GM21825 (cell line): Measurements from ENCODE around the gene ATRAID.
"Not testable (repeated sequence)": the region's sequence is repeated elsewhere in the genome, so short reads cannot be mapped to it uniquely, and the experiment has no call there.

ENCODE experiments used
- ATAC-seq: cut with Tn5 transposase; IDR thresholded peaks from one replicate; pipeline ENCODE4 v1.9.1; 2021; ENCODE audit warnings: mild to moderate bottlenecking, moderate library complexity; ENCODE audit not compliant: unreplicated experiment

ATRAID gene

DNA sequence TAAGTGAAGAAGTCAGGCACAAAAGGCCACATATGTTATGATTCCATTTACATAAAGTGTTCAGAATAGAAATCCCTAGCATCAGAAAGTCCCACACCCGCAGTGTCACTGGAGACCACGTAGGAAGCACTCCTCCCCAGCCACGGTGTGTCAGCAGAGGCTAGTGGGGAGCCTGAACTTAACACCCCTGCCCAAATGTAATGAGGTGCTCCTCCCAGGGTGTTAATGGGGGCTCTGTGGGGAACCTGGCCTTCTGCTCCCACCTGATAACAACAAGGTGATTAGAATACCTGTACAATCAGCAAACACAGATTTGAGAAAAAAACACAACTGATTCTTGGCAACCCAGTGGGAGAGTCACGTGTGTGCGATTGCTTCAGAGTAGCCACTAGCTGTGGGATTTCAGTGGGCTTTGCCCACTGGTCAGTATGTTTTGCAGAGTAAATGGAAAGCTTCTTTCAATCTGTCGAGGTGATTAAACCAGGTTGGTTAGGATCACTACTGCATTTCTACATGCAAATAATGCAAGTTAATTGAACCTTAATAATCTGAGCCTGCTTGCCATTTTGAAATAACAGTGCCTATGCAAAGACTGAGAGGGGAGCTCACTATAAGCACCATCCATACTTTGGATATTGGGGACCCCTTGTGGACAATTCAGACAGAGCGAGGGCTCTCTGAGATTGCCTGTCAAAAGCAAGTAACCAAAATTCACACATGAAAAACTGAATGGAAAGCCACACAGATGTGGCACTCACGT is 20.6 kb upstream of the ATRAID start:
- peak; percentile 55 for ATAC-seq

DNA sequence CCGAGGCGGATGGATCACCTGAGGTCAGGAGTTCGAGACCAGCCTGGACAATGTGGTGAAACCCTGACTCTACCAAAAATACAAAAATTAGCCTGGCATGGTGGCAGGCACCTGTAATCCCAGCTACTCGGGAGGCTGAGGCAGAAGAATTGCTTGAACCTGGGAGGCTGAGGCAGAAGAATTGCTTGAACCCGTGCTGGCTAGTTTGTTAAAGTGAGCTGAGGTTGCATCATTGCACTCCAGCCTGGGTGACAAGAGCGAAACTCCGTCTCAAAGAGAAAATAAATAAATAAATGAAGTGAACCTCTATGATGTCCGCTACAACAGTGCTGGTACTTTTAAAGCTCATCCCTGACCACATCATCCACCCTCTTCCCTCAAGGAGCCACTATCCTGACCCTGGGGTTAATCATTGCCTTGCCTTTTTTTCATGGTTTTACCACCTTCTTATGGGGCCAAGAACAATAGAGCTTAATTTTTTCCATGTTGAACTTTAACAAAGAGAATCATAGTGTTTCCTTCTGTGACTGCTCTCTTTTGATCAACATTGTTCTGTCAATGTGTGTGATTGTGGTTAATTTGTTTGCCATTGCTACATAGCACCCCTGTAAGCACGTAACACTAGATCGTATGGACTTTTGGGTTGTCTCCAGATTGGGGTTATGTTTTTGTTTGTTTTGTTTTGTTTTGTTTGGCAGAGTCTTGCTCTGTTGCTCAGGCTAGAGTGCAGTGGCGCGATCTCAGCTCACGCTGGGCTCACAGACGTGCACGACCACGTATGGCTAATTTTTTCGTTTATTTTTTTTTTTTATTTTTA is 17.1 kb upstream of the ATRAID start:
- ATAC-seq = no peak

DNA sequence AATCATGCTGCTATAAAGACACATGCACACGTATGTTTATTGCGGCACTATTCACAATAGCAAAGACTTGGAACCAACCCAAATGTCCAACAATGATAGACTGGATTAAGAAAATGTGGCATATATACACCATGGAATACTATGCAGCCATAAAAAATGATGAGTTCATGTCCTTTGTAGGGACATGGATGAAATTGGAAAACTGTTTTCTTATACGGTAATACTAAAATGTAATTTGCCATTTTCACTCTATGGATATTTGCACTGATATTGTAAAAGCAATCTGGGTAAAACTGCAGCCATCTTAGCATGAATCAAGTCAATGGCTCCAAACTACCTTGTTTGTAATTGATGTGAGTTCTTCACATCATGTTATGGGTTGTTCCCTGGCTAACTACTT is 16.0 kb upstream of the ATRAID start:
- not testable (repeated sequence) for ATAC-seq

DNA sequence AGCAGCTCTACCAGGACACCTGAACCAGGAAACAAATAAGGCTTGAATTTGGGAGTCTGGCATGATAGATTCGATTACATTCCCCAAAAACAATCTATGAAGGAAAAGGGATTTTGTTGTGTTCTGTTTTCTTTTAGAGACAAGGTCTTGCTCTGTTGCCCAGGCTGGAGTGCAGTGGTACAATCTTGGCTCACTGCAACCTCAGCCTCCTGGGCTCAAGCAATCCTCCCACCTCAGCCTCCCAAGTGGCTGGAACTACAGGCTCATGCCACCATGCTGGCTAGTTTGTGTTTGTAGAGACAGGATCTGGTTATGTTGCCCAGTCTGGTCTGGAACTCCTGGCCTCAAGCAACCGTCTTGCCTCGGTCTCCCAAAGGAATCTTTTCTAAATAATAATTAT is 13.8 kb upstream of the ATRAID start:
- ATAC-seq = not testable (repeated sequence)

DNA sequence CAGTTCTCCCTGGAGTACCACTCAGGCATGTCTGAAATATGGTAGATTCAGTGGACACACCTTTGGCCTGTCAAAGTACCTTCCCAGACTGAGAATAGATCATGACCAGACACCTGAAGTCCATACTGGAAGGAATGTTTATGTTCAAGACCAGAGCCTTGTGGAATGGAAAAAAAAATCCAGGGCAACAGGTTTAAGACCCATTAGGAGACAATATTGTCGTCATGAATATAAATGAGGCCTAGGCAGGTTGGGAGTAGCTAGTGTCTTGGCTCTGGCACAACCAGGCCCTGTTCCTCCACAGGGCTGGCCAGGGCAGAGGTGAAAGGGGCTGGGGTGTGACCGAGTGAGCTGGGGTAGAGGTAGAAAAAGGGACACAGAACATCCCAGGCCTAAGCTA is 13.2 kb upstream of the ATRAID start:
- ATAC-seq = no peak

DNA sequence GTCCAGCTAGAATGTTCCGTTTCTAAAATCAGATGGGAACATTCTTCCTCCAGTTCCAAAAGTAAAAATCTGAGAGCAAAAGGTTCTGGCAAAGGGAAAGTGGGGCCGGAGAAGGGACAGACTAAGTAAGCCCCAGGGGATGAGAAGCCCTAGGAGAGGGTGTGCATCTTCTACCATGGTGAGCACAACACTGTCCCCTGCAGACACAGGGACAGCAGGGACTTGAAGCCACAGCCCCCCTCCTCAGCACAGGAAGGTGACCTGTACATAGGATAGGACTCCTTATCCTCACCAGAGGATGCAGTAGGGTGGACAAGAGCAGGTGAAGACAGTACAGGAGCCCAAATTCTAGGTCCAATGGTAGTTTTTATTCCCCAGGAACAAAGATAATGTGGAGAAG is 12.6 kb upstream of the ATRAID start:
- no peak for ATAC-seq

DNA sequence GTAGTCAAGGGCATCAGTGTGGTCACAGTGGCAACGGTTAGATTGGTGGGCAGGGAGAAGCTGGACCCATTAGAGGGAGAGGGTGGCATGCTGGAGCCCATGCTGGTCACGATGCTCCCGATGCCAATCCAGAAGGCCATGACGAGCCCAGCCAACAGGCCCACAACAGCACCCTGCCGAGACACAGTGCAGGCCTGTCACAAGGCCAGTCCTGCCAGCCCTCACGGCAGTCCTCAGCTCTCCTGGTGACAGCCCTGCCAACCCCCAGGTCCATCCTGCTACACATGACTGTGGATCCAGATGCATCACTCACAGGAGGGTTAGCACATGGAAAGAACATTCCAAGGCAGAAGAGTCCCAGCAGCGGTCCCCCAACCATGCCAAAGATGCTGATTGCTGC is 10.2 kb upstream of the ATRAID start:
- no peak for ATAC-seq

DNA sequence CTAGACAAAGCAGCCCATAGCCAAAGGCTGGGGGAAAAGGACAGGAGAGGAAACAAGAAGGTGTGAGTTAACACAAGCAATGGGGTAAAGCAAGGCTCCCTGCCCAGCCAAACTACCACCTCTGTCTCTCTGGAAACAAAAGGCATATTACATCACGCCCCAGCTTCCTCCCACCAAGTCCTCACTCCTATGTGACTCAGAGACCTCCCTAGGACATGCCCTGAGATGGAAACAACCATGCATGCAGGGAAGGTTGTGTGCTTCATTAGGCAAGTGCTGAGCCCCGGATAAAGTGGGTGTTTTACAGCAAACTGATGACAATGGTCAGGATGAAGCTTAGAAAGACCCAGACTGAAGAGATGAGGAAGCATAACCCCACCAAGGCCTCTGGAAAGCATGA is 9.0 kb upstream of the ATRAID start:
- ATAC-seq = no peak

DNA sequence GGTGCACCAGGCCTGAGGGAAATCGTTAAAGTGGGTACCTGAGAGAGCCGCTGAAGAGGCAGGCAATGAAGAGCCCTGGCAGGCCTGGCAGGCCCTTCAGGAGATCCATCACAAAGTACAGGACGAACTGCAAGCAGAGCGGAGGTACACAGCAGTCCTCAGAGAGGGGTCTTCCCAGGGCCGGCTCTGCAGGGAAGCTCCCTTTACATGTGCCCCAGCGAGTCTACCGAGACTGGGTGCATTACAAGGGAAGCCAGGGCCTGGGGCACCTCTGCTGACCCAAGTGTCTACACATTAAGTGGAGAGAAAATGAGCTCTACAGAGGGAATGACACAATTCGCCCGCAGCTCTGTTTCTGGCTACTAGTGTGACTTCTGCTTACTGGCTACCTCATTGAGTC is 8.1 kb upstream of the ATRAID start:
- no peak for ATAC-seq

DNA sequence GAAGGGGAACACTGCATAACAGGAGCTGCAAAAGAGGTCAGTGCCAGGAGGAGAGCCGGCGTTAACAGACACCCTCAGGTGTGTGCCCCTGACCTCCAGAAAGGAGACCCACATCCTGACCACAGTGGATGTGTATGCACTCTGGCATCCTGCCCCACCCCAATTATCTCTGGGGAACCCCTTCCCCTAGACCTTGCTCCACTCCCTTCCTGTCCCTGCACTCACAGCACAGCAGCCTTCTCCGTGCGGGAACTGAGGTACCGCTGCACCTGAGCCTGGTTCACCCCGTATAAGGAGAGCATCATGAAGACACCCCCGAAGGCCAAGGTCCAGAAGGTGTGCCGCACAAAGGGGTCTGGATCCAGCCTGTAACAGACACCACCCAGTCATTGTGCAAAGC is 7.3 kb upstream of the ATRAID start:
- no peak for ATAC-seq

DNA sequence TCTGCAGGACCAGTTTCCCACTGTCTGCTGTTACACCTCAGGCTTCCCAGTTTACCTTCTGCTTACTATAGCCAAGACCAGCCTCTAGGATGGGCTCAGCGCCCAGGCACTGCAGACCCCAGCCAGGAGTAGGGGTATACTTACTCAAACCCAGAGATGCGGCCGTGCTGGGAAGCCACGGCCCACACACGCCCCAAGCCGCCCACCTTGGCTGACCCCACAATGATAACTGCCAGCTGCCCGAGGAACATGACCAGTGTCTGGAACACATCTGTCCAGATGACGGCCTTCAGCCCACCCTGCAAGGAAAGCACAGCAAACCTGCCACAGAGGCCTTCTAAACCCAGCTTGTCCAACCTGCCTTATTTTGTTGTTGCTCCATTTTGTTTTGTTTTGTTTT is 6.6 kb upstream of the ATRAID start:
- no peak for ATAC-seq

DNA sequence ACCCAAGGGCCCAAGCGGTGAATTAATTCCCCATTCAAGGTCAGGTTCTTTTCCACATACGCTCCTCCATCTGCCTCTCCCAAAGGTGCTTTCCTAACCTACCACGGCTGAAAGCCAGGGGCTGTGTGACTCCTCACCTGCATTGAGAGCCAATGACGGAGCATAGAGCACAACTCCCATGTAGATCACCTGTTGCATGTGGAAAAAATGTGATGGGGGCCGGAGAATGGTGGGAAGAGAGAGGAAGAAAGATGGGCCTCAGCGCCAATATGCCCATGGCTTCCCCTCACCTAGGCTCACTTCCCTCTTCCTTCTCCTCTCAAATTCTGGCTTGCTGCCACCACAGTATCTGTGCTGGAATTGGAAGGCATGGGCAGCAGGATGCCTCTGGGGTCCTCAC is 5.5 kb upstream of the ATRAID start:
- no peak for ATAC-seq

DNA sequence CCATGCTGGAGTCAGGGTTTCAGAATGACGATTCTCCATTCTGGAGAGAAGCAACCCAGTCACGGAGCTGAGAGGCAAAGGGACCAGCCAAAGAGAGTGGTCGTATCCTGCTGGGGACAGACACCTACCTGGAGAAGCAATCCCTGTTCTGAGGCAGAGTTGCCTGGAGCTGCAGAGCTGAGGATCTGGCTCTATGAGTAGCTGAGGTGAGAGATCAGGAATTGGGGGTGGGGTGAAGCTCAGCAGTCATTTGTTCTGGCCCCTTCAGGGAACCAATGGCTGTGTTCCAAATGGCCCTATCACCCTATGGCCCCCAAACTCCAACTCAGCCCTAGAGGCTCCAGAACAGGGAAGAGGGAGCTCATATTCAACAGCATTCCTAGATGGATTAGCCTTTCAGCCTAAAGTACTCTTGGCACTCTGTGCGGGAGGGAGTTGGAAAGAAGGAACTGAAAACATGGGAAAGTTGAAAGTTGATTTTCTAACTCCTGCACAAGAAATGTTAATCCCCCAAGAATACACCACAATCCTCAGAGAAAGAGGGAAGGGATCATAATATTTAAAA is 3.3 kb upstream of the ATRAID start:
- ATAC-seq = no peak

DNA sequence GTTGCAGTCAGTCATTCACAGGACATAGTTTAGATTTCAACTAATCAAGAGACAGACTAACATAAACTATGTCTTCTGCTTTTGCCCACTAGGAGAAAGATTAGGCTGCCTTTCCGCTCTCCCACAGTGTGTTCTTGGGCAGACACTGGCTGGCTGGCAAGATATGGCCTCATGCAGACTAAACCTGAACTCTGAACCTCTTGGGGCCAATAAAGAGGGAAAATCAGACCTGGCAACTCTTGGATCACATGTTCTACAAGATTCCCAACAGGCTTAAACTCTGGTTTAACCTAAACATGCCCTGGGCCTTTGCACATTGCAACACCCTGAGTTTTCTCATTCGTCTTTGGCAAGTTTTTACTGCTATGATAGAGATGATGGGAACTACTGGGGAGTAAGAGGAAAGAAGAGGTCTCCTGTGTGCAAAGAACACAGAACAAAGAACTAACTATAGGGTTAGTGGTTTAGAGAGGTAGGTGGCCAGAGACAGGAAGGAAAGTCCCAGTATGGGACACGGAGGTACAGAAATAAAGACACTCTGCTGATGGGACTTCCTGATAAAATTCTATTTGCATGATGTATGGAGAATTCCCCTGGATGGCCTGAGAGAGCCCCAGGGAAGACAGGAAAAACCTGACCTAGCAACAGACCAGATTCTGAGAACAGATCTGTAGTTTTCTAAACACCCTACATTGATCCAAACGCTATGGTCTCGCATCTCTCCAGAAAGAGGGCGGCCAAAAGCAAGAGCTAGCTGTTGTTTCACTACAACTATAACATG is 2.0 kb upstream of the ATRAID start:
- ATAC-seq = no peak

DNA sequence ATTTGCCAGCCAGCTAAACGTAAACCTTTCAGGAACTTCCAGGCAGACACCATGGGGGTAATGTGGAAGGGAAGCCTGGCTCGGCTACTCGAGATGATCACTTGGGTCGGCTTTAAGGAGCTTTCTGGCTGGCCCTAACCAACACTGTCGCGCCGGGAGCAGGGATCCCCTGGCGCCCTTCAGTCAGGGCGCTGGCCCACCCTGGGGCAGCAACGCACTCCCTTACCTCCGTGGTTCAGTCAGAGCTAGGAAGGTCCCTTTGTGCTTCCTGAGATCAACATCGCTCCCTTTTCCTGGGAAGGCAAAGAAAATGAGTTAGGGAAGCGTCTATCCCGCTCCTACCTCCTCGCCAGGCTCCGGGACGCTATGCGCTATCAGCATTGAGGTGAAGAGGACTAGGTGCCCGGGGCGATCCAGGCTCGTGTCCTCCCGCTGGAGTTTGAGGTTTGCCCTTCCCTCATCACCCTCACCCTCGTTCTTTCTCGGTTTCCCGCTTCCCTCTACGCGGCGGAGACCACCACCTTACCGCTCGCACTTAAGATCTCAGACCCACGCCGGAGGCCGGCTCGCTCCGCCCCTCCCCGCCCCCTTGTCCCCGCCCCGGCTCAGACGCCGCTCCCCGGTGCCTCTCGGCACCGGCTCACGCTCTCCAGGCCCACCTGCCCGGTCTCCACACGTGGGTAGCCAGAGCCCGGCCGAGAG is 449 bp upstream of the ATRAID start:
- ATAC-seq = no peak

DNA sequence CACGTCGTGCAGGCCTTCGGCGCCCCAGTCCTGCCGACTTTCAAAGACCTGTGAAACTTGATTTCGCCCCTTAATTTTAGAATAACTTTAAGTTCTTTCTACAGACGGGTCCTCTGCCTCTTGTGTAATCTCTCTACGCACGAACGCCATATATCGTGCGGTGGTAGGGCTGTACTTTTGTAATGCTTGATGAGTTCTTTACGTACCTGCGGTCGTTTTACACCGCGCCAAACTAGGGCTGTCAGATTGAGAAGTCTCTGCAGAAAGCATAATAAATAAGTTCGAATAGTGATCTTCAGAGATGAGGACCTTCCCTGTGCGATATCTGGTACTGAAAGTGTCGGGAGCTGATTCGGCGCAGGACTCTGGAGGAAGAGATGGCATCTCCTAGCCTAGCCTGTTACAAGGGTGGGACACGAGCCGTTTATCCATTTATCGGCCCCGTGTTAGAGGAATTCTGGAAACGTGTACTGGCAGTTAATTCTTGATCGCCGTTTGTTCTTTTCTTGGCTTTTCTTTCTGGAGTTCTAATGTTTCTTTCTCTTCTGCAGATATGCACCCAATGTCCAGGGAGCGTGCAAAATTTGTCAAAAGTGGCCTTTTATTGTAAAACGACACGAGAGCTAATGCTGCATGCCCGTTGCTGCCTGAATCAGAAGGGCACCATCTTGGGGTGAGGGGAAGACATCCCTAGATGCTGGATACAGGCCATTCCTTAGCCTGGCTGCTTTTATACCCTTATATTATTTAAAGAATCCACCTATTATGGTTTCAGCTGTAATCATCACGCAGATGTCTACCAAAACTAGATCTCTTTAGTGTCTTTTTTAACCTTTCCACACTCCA is 1.0 kb downstream of the ATRAID start:
- ATAC-seq = peak; percentile 3

DNA sequence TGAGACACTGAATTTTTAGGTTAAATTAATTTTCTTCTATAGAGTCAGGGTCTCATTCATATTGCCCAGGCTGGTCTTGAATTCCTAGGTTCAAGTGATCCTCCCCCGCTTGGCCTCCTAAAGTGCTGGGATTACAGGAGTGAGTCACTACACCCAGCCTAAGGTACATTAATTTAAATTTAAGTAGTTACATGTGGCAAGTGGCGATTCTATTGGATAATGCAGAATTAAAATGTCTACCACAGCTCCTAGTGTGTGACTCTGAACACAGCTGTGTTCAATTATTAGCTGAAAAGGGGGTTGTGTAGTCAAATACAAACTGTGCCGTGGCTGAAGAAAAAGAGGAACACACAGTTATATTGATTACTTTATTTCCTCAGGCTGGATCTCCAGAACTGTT is 3.1 kb downstream of the ATRAID start:
- no peak for ATAC-seq

DNA sequence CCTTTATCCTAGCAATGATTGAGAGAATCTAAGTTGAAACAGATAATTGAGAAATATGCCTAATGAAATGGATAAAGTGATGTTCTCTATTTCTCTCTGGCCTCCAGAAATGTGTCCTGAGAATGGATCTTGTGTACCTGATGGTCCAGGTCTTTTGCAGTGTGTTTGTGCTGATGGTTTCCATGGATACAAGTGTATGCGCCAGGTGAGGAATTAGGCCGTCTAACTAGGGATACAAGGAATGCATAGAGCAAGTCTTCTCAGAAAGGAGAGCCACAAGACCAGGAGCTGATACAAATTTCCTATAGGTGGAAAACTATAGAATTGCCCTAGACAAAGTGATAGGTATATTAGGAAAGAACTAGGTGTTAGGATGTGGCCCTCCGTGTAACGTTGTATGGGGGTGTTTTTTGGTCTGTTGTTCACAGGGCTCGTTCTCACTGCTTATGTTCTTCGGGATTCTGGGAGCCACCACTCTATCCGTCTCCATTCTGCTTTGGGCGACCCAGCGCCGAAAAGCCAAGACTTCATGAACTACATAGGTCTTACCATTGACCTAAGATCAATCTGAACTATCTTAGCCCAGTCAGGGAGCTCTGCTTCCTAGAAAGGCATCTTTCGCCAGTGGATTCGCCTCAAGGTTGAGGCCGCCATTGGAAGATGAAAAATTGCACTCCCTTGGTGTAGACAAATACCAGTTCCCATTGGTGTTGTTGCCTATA is 4.7 kb downstream of the ATRAID start:
- no peak for ATAC-seq
